Fibroblast of pulmonary artery (primary cell): ENCODE results near the gene FAM193B.

Source experiments
- DNase-seq: peaks from one replicate; pipeline ENCODE4 v3.0.0-alpha.2; 2010; ENCODE audit warnings: low read depth
- H3K4me3 ChIP-seq: replicated peaks from 2 replicates; pipeline ENCODE4 v1.5.1; 2011; ENCODE audit warnings: low read depth, mild to moderate bottlenecking, control low read depth, low read length, moderate library complexity
- TF ChIP-seq, protein P1 (sequence below): IDR thresholded peaks from 2 replicates; pipeline ENCODE4 v1.5.1; 2011; ENCODE audit warnings: mild to moderate bottlenecking, control low read depth, low read length, inconsistent platforms; ENCODE audit errors: missing control alignments

The FAM193B gene

DNA sequence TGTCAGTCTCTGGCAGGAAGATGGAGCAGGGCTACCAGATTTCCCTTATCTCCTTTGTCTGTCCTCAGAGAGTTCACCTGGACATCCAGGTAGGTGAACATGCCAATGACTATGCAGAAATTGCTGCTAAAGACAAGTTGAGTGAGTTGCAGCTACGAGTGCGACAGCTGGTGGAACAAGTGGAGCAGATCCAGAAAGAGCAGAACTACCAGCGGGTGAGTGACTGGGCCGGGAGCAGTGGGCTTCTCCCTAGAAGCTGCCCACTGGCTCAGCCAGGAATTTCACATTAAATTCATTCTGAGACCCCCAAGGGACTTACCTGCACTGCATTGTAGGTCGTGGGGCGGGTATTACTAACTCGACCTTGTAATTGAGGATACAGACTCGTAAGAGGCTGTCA, 39.7 kb upstream of the FAM193B start:
- TF ChIP-seq, protein P1, sequence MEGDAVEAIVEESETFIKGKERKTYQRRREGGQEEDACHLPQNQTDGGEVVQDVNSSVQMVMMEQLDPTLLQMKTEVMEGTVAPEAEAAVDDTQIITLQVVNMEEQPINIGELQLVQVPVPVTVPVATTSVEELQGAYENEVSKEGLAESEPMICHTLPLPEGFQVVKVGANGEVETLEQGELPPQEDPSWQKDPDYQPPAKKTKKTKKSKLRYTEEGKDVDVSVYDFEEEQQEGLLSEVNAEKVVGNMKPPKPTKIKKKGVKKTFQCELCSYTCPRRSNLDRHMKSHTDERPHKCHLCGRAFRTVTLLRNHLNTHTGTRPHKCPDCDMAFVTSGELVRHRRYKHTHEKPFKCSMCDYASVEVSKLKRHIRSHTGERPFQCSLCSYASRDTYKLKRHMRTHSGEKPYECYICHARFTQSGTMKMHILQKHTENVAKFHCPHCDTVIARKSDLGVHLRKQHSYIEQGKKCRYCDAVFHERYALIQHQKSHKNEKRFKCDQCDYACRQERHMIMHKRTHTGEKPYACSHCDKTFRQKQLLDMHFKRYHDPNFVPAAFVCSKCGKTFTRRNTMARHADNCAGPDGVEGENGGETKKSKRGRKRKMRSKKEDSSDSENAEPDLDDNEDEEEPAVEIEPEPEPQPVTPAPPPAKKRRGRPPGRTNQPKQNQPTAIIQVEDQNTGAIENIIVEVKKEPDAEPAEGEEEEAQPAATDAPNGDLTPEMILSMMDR = no peak
- DNase-seq = no peak
- no peak overlapping the region for H3K4me3 ChIP-seq

DNA sequence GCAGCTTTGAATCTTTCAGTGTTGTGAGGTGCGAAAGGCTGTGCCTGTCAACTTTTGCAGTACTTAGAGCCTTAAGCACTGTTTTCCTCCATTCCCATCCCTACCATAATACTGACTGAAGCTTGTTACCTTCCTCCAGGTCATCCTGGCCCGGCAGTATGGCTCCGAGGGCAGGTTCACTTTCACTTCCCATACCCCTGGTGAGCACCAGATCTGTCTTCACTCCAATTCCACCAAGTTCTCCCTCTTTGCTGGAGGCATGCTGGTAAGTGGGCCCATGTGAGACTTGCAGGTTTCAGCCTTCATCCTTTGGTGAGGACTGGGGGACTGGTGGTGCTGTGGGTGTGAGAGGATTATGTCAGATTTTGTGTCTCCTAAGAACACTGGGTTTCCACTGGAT, 39.1 kb upstream of the FAM193B start:
- H3K4me3 ChIP-seq = peak overlapping the region; percentile 96
- DNase-seq = no peak
- TF ChIP-seq, protein P1 = no peak

DNA sequence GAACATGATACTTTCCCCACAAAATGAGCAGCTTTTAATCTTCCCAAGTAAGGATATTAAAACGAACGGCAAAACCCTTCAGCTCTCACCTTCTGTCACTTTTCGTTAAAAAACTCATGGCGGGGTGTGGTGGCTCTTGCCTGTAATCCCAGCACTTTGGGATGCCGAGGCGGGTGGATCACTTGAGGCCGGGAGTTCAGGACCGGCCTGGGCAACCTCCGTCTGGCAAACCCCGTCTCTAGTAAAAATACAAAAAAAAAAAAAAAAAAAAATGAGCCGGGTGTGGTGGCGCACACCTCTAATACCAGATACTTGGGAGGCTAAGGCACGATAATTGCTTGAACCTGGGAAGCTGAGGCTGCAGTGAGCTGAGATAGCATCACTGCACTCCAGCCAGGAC, 38.5 kb upstream of the FAM193B start:
- H3K4me3 ChIP-seq = peak overlapping the region; percentile 96
- TF ChIP-seq, protein P1 = no peak
- no peak for DNase-seq

DNA sequence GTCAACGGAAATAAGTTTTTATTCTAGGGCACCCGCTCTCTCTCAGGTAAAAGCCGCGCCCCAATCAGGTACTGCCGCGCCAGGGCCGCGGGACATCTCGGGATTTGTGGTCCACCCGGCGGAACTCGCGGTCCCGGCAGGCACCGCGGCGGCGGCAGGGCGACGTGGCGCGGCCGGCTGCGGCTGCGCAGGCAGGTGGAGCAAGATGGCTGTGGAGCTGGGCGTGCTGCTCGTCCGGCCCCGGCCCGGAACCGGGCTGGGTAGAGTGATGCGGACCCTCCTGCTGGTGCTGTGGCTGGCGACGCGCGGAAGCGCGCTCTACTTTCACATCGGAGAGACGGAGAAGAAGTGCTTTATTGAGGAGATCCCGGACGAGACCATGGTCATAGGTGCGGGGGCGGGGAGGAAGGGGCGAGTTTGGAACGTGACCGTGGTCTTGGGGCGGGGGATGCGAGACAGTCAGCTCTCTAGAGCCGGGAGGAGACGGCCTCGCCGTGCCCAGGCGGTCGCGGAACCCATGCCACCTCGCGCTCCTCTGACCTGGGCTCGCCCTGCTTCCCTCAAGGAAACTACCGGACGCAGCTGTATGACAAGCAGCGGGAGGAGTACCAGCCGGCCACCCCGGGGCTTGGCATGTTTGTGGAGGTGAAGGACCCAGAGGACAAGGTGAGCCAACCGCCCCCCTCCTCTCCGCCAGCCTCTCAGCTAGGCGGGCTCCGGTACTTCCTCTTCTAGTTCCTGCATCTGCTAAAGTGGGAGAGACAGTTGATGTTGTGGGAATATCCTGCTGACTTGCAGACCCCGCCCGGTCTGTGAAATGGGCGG, 37.9 kb upstream of the FAM193B start, which contains the start of gene TMED9:
TMED9 (plus strand) TSS at position 194 of the 825 bp plus-strand sequence; CDS start at position 206, 12 bp downstream.
- TF ChIP-seq, protein P1 = no peak
- DNase-seq = peak; percentile 81
- H3K4me3 ChIP-seq = peak within 1 kb of the TSS; percentile 96

DNA sequence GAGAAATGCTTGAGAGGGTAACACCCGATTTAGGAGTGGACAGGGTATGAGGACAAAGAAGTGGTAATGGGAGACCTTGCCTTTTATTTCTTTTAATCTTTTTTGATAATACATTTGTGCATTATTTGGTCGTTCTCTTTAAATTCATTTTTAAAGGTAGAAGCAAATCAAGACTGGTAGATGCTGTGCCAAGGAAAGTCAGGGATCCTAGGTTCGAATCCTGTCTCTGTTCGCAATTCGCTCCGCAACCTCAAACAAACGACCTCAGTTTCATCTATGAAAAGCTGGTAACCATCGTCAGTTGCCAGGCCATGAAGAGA, 37.3 kb upstream of the FAM193B start:
- no peak for DNase-seq
- TF ChIP-seq, protein P1 = no peak
- H3K4me3 ChIP-seq = peak overlapping the region; percentile 96

DNA sequence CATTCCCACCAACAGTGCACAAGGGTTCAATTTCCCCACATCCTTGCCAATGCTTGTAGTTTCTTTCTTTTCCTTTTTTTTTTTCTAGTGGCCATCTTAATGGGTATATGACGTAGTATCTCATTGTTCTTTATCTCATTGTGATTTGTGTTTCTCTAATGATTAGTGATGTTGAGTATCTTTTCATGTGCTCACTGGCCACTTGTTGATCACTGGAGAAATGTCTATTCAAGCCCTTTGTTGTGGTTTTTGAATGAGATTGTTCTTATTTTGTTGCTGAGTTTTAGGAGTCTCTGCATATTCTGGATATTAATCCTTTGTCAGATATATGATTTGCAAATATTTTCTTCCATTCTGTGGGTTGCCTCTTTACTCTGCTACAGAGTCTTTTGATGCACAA, 36.0 kb upstream of the FAM193B start:
- no peak for DNase-seq
- TF ChIP-seq, protein P1 = no peak
- no peak overlapping the region for H3K4me3 ChIP-seq

DNA sequence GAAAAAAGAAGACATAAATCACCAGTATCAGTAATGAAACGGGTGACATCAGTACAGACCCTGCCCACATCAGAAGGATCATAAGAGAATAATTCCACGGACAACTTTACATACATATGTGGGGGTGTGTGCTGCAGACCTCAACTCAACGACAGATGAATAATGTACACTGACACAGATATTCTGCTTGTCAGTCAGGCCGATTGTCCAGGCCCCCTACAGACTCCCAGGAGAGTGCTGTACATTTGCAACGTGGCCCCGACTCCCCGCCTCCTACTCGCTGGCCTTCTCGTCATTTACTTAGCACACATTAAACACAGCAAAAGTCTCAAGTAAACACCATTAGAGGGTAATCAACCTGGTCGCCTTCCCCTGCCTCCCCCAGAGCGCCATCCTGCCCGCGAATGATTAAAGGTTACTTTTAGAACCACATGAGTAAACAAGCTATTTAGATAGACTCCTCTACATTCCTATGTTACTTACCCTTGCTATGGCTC, 34.1 kb upstream of the FAM193B start:
- TF ChIP-seq, protein P1 = no peak
- H3K4me3 ChIP-seq = no peak overlapping the region
- DNase-seq = no peak
